B cell (primary cell): ENCODE results near the gene HDAC11. TPM values are rescaled to one million over a fixed set of nuclear protein-coding genes. Genes with fewer than 3 reads are reported as not detected.

Experiments
- ATAC-seq: fragments of 200-7000 bp; cut with Tn5 transposase; one replicate; pipeline ENCODE4 v1.10.0; 2021; ENCODE audit warnings: low read depth, mild to moderate bottlenecking, moderate number of reproducible peaks, moderate library complexity
- CTCF ChIA-PET: fragments of 350-600 bp; sonication (Branson Sonifier 250); formaldehyde crosslinking; loops from one replicate; lab custom pipeline; 2021; ENCODE audit warnings: antibody characterized with exemption, inconsistent platforms; lab: Charles Lee
- POLR2A ChIA-PET: fragments of 350-600 bp; sonication (Branson Sonifier 250); formaldehyde crosslinking; loops from one replicate; lab custom pipeline; 2021; ENCODE audit warnings: antibody characterized with exemption; lab: Charles Lee
- DNase-seq: peaks from one replicate; pipeline ENCODE4 v3.0.0; 2013
- H2AFZ ChIP-seq: 2 replicates; pipeline ENCODE4 v1.6.1; 2012; ENCODE audit warnings: mild to moderate bottlenecking, low read depth, low read length; ENCODE audit not compliant: insufficient read depth, poor library complexity, severe bottlenecking
- H3K27ac ChIP-seq, 2 donors: 1 replicate in 1 of 2; 2 replicates in 1 of 2; pipeline ENCODE4 v1.5.1; 2012 to 2013; ENCODE audit warnings: low read length in 2 of 2, mild to moderate bottlenecking in 2 of 2, moderate library complexity in 1 of 2
- H3K27me3 ChIP-seq, 4 experiments: fragments of 200-600 bp in 1 of 4; sonication (generic) in 1 of 4; replicated peaks in 1 of 4; 1 replicate in 2 of 4; 2 replicates in 2 of 4; pipeline versions ENCODE4 v1.6.1 to v1.7.0; 2013 to 2016; ENCODE audit warnings: low read length in 3 of 4, mild to moderate bottlenecking in 2 of 4, mixed read lengths in 1 of 4, moderate library complexity in 1 of 4; ENCODE audit not compliant: insufficient read depth in 4 of 4, control insufficient read depth in 3 of 4; ENCODE audit errors: control extremely low read depth in 1 of 4
- H3K36me3 ChIP-seq, 2 experiments: replicated peaks in 1 of 2; 1 replicate in 1 of 2; 2 replicates in 1 of 2; pipeline versions ENCODE4 v1.6.1 to v1.7.1; 2013; ENCODE audit warnings: low read length in 1 of 2; ENCODE audit not compliant: insufficient read depth in 2 of 2, control insufficient read depth in 1 of 2; ENCODE audit errors: control extremely low read depth in 1 of 2, extremely low read depth in 1 of 2
- H3K4me1 ChIP-seq, 2 donors: fragments of 200-600 bp in 1 of 2; sonication (generic) in 1 of 2; 1 replicate in 1 of 2; 2 replicates in 1 of 2; pipeline versions ENCODE4 v1.5.1 to v1.6.1; 2013 to 2017; ENCODE audit warnings: low read length in 2 of 2; ENCODE audit not compliant: control insufficient read depth in 2 of 2, insufficient read depth in 2 of 2
- H3K4me2 ChIP-seq: replicated peaks from 2 replicates; pipeline ENCODE3; 2012; ENCODE audit warnings: mild to moderate bottlenecking, low read depth, low read length; ENCODE audit not compliant: poor library complexity, severe bottlenecking
- H3K4me3 ChIP-seq, 5 experiments: fragments of 200-600 bp in 1 of 5; sonication (generic) in 1 of 5; 1 replicate in 3 of 5; 2 replicates in 2 of 5; pipeline versions ENCODE4 v1.5.1 to v1.7.0; 2011 to 2016; ENCODE audit warnings: low read length in 4 of 5, mild to moderate bottlenecking in 4 of 5, low read depth in 2 of 5, control low read depth in 1 of 5, moderate library complexity in 1 of 5; ENCODE audit not compliant: insufficient read depth in 1 of 5; ENCODE audit errors: control extremely low read depth in 1 of 5, extremely low read depth in 1 of 5
- H3K79me2 ChIP-seq: fragments of 200-600 bp; sonication (generic); one replicate; pipeline ENCODE4 v1.6.0; 2016; ENCODE audit warnings: low read length; ENCODE audit not compliant: control insufficient read depth, insufficient read depth
- H3K9ac ChIP-seq: fragments of 200-600 bp; sonication (generic); 2 replicates; pipeline ENCODE4 v1.6.1; 2017; ENCODE audit warnings: mild to moderate bottlenecking, low read length, moderate library complexity
- H3K9me3 ChIP-seq, 3 donors: one replicate each; pipeline versions ENCODE4 v1.6.1 to v1.7.1; 2013; ENCODE audit warnings: low read length in 2 of 3; ENCODE audit not compliant: control insufficient read depth in 2 of 3, insufficient read depth in 1 of 3; ENCODE audit errors: control extremely low read depth in 1 of 3
- H4K20me1 ChIP-seq: 2 replicates; pipeline ENCODE4 v1.6.0; 2012; ENCODE audit warnings: mild to moderate bottlenecking, low read length; ENCODE audit not compliant: insufficient read depth, control insufficient read depth, poor library complexity, severe bottlenecking
- H3K27ac Mint-ChIP-seq: one replicate; pipeline ENCODE4 v1.8.0; 2021; ENCODE audit warnings: mixed read lengths
- H3K27me3 Mint-ChIP-seq: one replicate; pipeline ENCODE4 v1.8.0; 2021; ENCODE audit warnings: mixed read lengths
- H3K4me1 Mint-ChIP-seq: one replicate; pipeline ENCODE4 v1.8.0; 2021; ENCODE audit warnings: mixed read lengths
- H3K4me3 Mint-ChIP-seq: one replicate; pipeline ENCODE4 v1.8.0; 2021; ENCODE audit warnings: mixed read lengths
- H3K9me3 Mint-ChIP-seq: one replicate; pipeline ENCODE4 v1.8.0; 2022; ENCODE audit warnings: mixed read lengths; ENCODE audit not compliant: insufficient read depth
- CTCF ChIP-seq: fragments of 200-600 bp; IDR thresholded peaks from one replicate; pipeline ENCODE4 v1.8.0; 2022; ENCODE audit warnings: antibody characterized with exemption, mild to moderate bottlenecking
- EZH2 ChIP-seq: IDR thresholded peaks from 2 replicates; pipeline ENCODE4 v1.6.1; 2012; ENCODE audit warnings: borderline replicate concordance, low read depth, mild to moderate bottlenecking, moderate library complexity, low read length; ENCODE audit not compliant: insufficient read depth, poor library complexity, severe bottlenecking
- WGBS: methylation state at CpG from one replicate; pipeline ENCODE4 v1.1.5; 2013; ENCODE audit warnings: missing lambda C conversion rate; ENCODE audit not compliant: insufficient coverage; 5-methylcytosine and 5-hydroxymethylcytosine counted together
- intact Hi-C: fragments of 100-400 bp; cut with micrococcal nuclease; formaldehyde crosslinking; loops from one replicate; pipeline ENCODE4 v1.10.0; 2022
- polyA plus RNA-seq: library from polyadenylated mRNA; depleted of rRNA; stranded (reverse); fragments of >200 nt; gene quantifications from 2 replicates; pipeline ENCODE4 v1.2.3, GENCODE V29; 2012
- total RNA-seq, 2 donors: library from RNA; stranded (reverse); fragments of 120-200 nt in 1 of 2; gene quantifications; 1 replicate in 1 of 2; 2 replicates in 1 of 2; pipeline versions ENCODE4 v1.2.3 to v1.2.4, GENCODE V29; 2013 to 2022

The HDAC11 gene
- total and polyA plus RNA-seq, 2 donors (not counting 1 experiment from before 2014, with no cell fraction given), result 0.76 to 5.5 TPM

GRCh38 chr3:13472286-13472685, 7.8 kb upstream of the HDAC11 start:
- TF ChIP-seq CTCF (no peak), EZH2 (no peak)
- Histone ChIP-seq H3K27ac (no peak overlapping the region), H4K20me1 (no peaks in the 10 kb centered on the region), H3K4me3 (no peak overlapping the region), H3K4me1 (no peaks in the 10 kb centered on the region), H3K36me3 (no peaks in the 10 kb centered on the region), H3K9me3 (no peaks in the 10 kb centered on the region), H3K79me2 (no peaks in the 10 kb centered on the region), H3K9ac (no peak overlapping the region), H3K4me2 (no peak overlapping the region), H2AFZ (no peak overlapping the region), H3K27me3 (no peaks in the 10 kb centered on the region)
- Mint-ChIP-seq H3K27me3 (peaks cover 28% of the 10 kb centered on the region), H3K4me1 (no peaks in the 10 kb centered on the region), H3K27ac (no peak overlapping the region), H3K4me3 (no peak overlapping the region), H3K9me3 (no peaks in the 10 kb centered on the region)
- intact Hi-C loops, result no loop called here
- WGBS, result no CpG with 5 or more reads among the region's 4 CpGs
- ChIA-PET CTCF (interaction anchor here (1.0 to 1.2 kb wide), 3 partner anchors 8 to 174 kb away, joined by 3 read pairs; partner anchors contain the start of gene HDAC11), POLR2A (no interaction called here)
- ATAC-seq (no peak), DNase-seq (no peak)

GRCh38 chr3:13473020-13473419, 7.1 kb upstream of the HDAC11 start:
- no peak overlapping the region for H3K27ac Mint-ChIP-seq
- 96% methylated on average over 3 of the region's 3 CpGs for WGBS
- H3K27me3 ChIP-seq, result no peaks in the 10 kb centered on the region
- no peaks in the 10 kb centered on the region for H3K4me1 ChIP-seq
- H3K4me1 Mint-ChIP-seq, result no peaks in the 10 kb centered on the region
- no peak for ATAC-seq
- intact Hi-C loops, result no loop called here
- H2AFZ ChIP-seq, result no peak overlapping the region
- H3K36me3 ChIP-seq, result no peaks in the 10 kb centered on the region
- no peaks in the 10 kb centered on the region for H3K9me3 Mint-ChIP-seq
- no peaks in the 10 kb centered on the region for H3K9me3 ChIP-seq
- POLR2A ChIA-PET, result no interaction called here
- no peak for DNase-seq
- CTCF ChIA-PET, result no interaction called here
- no peak overlapping the region for H3K27ac ChIP-seq
- no peaks in the 10 kb centered on the region for H4K20me1 ChIP-seq
- H3K79me2 ChIP-seq, result no peaks in the 10 kb centered on the region
- H3K4me3 ChIP-seq, result no peak overlapping the region
- no peak overlapping the region for H3K4me2 ChIP-seq
- H3K9ac ChIP-seq, result no peak overlapping the region
- TF ChIP-seq EZH2 (no peak), CTCF (no peak)
- peaks cover 22% of the 10 kb centered on the region for H3K27me3 Mint-ChIP-seq
- H3K4me3 Mint-ChIP-seq, result no peak overlapping the region
